Measurements from ENCODE around the gene CRKL. TPM values are rescaled to one million over a fixed set of nuclear protein-coding genes. Genes with fewer than 3 reads are reported as not detected.

CRKL gene
- total RNA-seq, 1 experiment from 2014 or later, result 106 TPM

DNA sequence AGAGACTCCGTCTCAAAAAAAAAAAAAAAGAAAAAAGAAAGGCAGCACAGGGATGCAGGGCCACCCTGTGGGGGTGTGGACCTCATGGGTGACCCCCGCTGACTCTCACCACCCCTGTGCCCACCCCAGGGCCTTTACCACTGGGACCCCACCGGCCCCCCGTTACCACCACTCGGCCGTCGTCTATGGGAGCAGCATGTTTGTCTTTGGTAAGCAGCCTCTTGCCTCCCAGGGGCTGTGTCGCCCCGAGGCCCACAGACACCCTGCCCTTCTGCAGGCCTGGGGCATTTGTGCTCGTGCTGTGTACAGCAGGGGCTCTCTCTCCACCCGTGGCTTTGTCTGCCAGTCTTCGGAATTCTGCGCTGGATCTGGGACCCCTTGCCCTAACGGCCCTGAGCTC, 70.2 kb downstream of the CRKL start:
- Histone ChIP-seq H3K79me2 (ENCODE audit: insufficient read depth, low read length) (no peaks in the 10 kb centered on the region), H3K4me1 (ENCODE audit: insufficient read depth, low read length) (0 out of 2 replicates have a peak, but pooled peaks cover 2% of the 10 kb centered on the region), H2BK12ac (ENCODE audit: insufficient read length, low read depth, low read length) (no peak overlapping the region), H3K14ac (ENCODE audit: insufficient read depth, low read length) (no peak overlapping the region), H4K91ac (ENCODE audit: insufficient read length, low read depth, low read length) (no peak overlapping the region), H3K27me3 (ENCODE audit: insufficient read depth, low read length) (no peaks in the 10 kb centered on the region), H3K9ac (ENCODE audit: extremely low read depth, insufficient read length, low read length) (no peak overlapping the region), H3K18ac (ENCODE audit: insufficient read length, low read depth, low read length) (no peak overlapping the region), H3K27ac (ENCODE audit: insufficient read length, low read depth, low read length) (no peak overlapping the region), H3K23me2 (ENCODE audit: insufficient read length, low read depth, low read length, poor library complexity, severe bottlenecking) (peaks cover 5% of the 10 kb centered on the region), H2BK5ac (ENCODE audit: insufficient read length, low read length) (no peak overlapping the region), H2AFZ (ENCODE audit: low read length) (no peak overlapping the region), H3K79me1 (ENCODE audit: insufficient read depth, low read depth, low read length, poor library complexity, severe bottlenecking) (no peaks in the 10 kb centered on the region), H2BK15ac (ENCODE audit: low read depth, low read length) (no peak overlapping the region), H3K4me2 (ENCODE audit: insufficient read depth, insufficient read length, low read length) (no peak overlapping the region), H3K4ac (ENCODE audit: low read depth, low read length) (no peak overlapping the region), H2AK5ac (ENCODE audit: insufficient read length, low read length) (no peak overlapping the region), H3K56ac (ENCODE audit: insufficient read length, low read depth, low read length) (no peak overlapping the region), H3K9me3 (ENCODE audit: control insufficient read depth, low read depth, low read length) (no peaks in the 10 kb centered on the region), H2BK20ac (ENCODE audit: low read depth, low read length, poor library complexity, severe bottlenecking) (no peak overlapping the region), H3T11ph (ENCODE audit: low read length) (no peak overlapping the region), H4K5ac (ENCODE audit: insufficient read length, low read depth, low read length) (no peak overlapping the region), H2BK120ac (ENCODE audit: low read depth, low read length, poor library complexity, severe bottlenecking) (no peak overlapping the region), H4K8ac (replicated peaks; ENCODE audit: insufficient read length, low read depth, low read length) (no peak overlapping the region), H3K23ac (ENCODE audit: insufficient read length, low read depth, low read length) (no peak overlapping the region), H4K20me1 (ENCODE audit: control insufficient read depth, insufficient read depth, insufficient read length) (no peaks in the 10 kb centered on the region)
- H3K4me3 Mint-ChIP-seq, result no peak overlapping the region
- peaks cover 6 to 7% of the 10 kb centered on the region in 2 experiments for H3K4me1 Mint-ChIP-seq
- no peaks in the 10 kb centered on the region; the same call in 1 of the 2 replicates for H3K27me3 Mint-ChIP-seq (ENCODE audit: low read depth)
- peaks cover 0 to 42% (median 21%) of the 10 kb centered on the region in 3 experiments for H3K36me3 Mint-ChIP-seq (ENCODE audit: insufficient read depth in 1 of 3, low read depth in 3 of 3)
- no peak for DNase-seq
- WGBS (ENCODE audit: extremely low coverage, insufficient read length, low lambda C conversion rate), result no CpG with 5 or more reads among the region's 14 CpGs
- TF ChIP-seq, protein P1, sequence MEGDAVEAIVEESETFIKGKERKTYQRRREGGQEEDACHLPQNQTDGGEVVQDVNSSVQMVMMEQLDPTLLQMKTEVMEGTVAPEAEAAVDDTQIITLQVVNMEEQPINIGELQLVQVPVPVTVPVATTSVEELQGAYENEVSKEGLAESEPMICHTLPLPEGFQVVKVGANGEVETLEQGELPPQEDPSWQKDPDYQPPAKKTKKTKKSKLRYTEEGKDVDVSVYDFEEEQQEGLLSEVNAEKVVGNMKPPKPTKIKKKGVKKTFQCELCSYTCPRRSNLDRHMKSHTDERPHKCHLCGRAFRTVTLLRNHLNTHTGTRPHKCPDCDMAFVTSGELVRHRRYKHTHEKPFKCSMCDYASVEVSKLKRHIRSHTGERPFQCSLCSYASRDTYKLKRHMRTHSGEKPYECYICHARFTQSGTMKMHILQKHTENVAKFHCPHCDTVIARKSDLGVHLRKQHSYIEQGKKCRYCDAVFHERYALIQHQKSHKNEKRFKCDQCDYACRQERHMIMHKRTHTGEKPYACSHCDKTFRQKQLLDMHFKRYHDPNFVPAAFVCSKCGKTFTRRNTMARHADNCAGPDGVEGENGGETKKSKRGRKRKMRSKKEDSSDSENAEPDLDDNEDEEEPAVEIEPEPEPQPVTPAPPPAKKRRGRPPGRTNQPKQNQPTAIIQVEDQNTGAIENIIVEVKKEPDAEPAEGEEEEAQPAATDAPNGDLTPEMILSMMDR (conservative IDR thresholded peaks at IDR 0.05), result no peak
- H3K27ac Mint-ChIP-seq, result no peak overlapping the region
- no peaks in the 10 kb centered on the region; a peak in 1 of 5 replicates for H3K9me3 Mint-ChIP-seq
